Stimulated activated CD4-positive, alpha-beta T cell treated with anti-CD3 and anti-CD28 coated beads, Interleukin-4, amount 100 ng/mL, for 4 hours (primary cell): ENCODE data around the gene GSTP1.
"Not testable (repeated sequence)": the region's sequence is repeated elsewhere in the genome, so short reads cannot be mapped to it uniquely, and the experiment has no call there.

ENCODE experiments used
- DNase-seq, 2 experiments: peaks; one replicate each; pipeline ENCODE4 v3.0.0-alpha.2; 2020

GSTP1 gene

DNA sequence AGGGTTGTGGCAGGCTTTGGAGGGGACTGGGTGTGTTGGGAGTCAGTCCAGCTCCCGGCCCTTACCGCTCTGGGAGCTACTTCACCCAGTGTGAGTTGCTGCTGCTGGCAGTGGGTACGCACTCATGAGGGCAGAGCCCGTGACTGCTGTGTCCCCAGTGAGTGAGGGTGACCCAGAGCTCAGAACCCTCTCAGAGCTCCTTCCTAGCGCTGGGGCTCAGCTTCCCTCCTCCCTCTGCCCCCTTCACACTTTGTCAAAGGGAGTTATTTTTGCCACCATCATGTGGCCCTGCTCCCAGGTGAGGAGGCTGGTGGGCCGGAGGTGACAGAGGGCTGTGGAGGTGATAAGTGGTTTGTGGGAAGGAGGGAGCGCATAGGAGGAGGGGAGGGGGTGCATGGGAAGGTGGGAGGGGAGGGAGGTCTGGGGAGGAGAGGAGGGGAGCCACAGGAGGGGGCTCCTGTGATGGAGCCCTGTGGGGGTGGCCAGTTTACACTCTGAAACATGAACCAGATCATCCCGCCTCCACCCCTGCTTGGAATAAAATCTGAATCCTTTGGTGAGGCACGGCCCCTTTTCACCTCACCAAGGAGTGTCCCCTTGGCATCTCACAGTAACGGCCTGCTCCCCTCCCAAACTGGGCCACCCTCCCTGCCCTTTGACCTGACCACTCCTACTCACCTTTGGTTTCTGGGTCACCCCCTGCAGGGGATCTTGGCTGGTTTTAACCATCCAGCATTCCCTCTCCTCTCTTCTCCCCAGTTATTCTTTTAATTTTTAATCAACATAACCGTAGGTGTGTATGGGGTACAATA, 33.0 kb downstream of the GSTP1 start:
- no peak for DNase-seq

DNA sequence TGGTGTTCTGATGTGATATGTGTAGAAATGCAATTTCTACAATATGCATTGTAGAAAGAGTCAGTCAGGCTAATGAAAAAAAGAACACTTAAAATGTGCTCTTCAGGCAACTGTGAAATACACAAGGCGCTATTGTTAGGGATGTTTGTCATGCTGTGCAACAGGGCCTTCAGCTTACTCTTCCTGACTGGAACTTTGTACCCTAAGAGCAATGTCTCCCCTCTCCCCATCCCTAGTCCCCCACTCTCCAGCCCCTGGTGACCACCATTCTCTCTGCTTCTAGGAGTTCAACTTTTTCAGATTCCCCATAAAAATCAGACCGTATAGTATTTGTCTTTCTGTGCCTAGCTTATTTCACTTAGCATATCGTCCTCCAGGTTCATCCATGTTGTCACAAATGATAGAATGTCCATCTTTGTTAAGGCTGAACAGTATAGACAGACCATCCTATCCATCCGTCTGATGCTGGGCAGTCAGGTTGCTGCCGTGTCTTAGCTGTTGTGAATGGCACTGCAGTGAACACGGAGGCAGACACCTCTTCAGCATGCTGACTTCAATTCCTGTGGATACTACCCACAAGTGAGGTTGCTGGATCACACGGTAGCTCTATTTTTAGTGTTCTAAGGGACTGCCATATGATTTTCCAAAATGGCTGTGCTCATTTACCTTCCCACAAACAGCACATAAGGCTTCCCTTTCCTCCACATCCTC, 33.8 kb downstream of the GSTP1 start:
- no peak for DNase-seq

DNA sequence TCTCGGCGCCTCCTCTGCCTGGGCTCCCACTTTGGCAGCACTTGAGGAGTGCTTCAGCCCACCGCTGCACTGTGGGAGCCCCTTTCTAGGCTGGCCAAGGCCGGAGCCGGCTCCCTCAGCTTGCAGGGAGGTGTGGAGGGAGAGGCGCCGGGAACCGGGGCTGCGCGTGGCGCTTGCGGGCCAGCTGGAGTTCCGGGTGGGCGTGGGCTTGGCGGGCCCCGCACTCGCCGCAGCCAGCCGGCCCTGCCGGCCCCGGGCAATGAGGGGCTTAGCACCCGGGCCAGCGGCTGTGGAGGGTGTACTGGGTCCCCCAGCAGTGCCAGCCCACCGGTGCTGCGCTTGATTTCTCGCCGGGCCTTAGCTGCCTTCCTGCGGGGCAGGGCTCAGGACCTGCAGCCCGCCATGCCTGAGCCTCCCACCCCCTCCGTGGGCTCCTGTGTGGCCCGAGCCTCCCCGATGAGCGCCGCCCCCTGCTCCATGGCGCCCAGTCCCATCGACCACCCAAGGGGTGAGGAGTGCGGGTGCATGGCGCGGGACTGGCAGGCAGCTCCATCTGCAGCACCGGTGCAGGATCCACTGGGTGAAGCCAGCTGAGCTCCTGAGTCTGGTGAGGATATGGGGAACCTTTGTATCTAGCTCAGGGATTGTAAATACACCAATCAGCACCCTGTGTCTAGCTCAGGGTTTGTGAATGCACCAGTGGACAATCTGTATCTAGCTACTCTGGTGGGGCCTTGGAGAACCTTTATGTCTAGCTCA, 35.5 kb downstream of the GSTP1 start:
- DNase-seq: not testable (repeated sequence)

DNA sequence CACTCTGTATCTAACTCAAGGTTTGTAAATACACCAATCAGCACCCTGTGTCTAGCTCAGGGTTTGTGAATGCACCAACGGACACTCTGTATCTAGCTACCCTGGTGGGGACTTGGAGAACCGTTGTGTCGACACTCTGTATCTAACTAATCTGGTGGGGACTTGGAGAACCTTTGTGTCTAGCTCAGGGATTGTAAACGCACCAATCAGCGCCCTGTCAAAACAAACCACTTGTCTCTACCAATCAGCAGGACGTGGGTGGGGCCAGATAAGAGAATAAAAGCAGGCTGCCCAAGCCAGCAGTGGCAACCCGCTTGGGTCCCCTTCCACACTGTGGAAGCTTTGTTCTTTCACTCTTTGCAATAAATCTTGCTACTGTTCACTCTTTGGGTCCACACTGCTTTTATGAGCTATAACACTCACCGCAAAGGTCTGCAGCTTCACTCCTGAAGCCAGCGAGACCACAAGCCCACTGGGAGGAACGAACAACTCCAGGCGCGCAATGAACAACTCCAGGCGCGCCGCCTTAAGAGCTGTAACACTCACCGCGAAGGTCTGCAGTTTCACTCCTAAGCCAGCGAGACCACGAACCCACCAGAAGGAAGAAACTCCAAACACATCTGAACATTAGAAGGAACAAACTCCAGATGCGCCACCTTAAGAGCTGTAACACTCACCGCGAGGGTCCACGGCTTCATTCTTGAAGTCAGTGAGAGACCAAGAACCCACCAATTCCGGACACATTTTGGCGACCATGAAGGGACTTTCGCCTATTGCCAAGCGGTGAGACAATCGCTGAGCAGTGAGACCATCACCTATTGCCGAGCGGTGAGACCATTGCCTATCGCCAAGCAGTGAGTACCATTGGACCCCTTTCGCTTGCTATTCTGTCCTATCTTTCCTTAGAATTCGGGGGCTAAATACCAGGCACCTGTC, 36.3 kb downstream of the GSTP1 start:
- DNase-seq: not testable (repeated sequence)

GRCh38 chr11:67620621-67621020, 37.0 kb downstream of the GSTP1 start:
- DNase-seq: not testable (repeated sequence)

DNA sequence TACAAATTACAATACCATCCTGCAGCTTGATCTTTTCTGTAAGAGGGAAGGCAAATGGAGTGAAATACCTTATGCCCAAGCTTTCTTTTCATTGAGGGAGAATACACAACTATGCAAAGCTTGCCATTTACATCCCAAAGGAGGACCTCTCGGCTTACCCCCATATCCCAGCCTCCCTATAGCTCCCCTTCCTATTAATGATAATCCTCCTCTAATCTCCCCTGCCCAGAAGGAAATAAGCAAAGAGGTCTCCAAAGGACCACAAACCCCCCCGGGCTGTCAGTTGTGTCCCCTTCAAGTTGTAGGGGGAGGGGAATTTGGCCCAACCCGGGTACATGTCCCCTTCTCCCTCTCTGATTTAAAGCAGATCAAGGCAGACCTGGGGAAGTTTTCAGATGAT, 38.3 kb downstream of the GSTP1 start:
- not testable (repeated sequence) for DNase-seq

- not testable (repeated sequence) for DNase-seq
Observed at GRCh38 chr11:67622905-67623304, 39.3 kb downstream of the GSTP1 start.

DNA sequence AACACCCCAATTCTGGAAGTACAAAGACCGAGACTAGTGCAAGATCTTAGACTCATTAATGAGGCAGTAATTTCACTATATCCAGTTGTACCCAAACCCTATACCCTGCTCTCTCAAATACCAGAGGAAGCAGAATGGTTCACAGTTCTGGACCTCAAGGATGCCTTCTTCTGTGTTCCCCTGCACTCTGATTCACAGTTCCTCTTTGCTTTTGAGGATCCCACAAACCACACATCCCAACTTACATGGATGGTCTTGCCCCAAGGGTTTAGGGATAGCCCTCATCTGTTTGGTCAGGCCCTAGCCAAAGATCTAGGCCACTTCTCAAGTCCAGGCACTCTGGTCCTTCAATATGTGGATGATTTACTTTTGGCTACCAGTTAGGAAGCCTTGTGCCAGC, 40.2 kb downstream of the GSTP1 start:
- DNase-seq: not testable (repeated sequence)

GRCh38 chr11:67626131-67626833, 42.7 kb downstream of the GSTP1 start:
- not testable (repeated sequence) for DNase-seq

GRCh38 chr11:67626970-67627369, 43.4 kb downstream of the GSTP1 start:
- no peak for DNase-seq

GRCh38 chr11:67627441-67627811, 43.8 kb downstream of the GSTP1 start:
- no peak for DNase-seq

DNA sequence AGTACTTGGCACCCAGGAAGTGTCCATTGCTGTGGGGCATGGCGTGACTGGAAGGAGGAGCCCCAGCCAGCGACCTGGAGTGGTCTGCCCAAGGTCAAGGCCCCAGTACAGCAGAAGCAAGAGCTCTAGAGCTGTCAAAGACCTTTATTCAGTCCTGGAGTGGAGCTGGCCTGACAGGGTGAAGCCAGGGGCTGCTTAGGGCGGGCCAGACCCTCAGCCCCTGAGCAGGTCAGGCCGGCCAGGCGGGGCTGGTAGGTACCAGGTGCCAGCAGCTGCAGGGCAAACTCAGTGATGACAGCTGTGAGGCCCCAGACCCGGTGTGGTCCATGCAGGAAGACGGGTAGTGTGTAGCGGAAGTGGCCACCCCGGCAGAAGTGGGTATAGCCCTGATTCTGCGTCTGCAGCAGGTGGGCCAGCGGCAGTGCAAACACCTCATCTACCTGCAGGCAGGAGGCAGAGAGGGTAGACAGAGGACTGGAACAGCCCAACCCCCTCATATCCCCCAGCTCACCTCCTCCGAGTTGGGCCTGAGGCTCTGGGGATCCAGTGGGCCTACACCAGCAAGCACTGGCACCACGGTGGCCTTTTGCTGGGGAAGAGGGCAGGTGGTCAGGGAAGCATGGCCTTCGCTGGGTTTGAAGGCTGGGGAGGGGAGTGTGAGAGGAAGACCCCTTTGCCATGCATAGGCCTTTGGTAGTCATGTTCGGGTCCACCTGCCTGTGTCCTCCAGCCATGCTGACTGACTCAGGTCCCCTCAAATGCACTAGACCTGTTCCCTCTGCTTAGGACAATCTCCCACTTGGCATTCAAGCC, 44.4 kb downstream of the GSTP1 start:
- DNase-seq: no peak

GRCh38 chr11:67628710-67629385, 45.2 kb downstream of the GSTP1 start:
- DNase-seq: no peak

- DNase-seq: peak; percentile 84 to 85
Observed at GRCh38 chr11:67629386-67630227, 46.0 kb downstream of the GSTP1 start, which contains the start of gene NUDT8. NUDT8 (minus strand) TSS chr11:67629937; CDS start chr11:67629911, 26 bp downstream.

GRCh38 chr11:67630228-67630942, 46.8 kb downstream of the GSTP1 start:
- DNase-seq: peak; percentile 94 to 97

GRCh38 chr11:67630943-67631331, 47.3 kb downstream of the GSTP1 start:
- DNase-seq: no peak

DNA sequence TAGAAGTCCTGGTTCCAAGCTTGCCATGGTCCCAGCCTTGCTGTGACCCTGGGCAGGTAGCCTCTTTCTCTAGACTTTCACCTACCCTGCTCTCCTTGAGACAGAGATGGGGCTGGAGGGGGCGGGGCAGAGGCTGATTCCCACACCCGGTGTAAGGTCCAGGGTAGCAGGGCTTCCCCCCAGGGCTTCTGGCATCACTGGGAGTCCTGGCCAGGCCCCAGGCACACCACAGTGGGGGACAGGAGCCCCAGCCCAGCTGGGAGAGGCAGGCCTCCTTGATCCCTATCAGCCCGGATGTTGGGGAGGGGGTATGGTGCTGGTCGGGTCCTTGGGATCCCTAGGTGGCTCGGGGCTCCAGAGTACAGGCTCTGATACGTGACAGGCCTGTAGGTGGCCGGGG, 47.8 kb downstream of the GSTP1 start:
- no peak for DNase-seq

GRCh38 chr11:67631853-67632174, 48.2 kb downstream of the GSTP1 start:
- no peak for DNase-seq
